GM15510 (cell line): ENCODE data around the gene KRT74.

ENCODE experiments used
- POLR2A ChIP-seq: IDR thresholded peaks from 3 replicates; pipeline ENCODE4 v1.6.1; 2011; ENCODE audit warnings: borderline replicate concordance; ENCODE audit not compliant: insufficient read length; ENCODE audit errors: extremely low read depth

Gene KRT74

DNA sequence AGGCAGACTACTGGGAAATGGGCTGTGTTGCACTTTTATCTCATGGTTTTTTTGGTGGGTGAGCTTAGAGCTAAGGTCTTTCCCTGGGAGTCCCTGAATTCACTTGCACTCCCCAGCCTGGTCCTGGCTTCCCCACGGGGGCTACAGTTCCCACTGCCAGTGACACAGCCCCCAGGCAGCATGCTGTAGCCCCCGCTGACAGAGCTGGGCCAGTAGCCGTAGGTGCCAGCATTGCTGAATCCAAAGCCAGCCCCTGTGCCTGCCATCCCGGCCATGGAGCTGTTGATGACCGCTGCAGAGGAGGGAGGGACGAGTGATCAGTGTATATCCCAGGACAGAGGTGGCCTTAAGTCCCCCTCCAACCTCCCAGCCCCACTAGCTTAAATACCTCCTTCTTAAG lies 34.5 kb upstream of the KRT74 start:
- TF ChIP-seq POLR2A, result no peak

DNA sequence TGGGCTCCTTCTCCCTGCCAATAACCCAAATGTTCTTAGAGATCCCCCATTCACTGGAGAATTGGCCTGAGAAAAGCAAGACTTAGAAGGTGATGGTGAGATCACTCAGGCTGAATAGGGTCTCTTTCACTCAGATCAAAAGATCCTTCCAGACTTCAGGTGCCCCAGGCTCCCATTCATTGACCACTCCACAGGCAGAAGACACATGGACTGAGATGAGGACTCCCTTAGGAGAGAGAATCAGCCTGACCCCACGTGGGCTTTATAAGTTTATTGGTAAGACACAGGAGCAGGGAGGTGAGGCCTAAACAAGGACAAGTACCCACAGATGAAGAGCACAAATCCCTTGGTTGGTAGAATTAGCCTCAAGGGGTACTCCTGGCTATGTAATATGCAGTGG lies 33.7 kb upstream of the KRT74 start:
- no peak for TF ChIP-seq POLR2A

DNA sequence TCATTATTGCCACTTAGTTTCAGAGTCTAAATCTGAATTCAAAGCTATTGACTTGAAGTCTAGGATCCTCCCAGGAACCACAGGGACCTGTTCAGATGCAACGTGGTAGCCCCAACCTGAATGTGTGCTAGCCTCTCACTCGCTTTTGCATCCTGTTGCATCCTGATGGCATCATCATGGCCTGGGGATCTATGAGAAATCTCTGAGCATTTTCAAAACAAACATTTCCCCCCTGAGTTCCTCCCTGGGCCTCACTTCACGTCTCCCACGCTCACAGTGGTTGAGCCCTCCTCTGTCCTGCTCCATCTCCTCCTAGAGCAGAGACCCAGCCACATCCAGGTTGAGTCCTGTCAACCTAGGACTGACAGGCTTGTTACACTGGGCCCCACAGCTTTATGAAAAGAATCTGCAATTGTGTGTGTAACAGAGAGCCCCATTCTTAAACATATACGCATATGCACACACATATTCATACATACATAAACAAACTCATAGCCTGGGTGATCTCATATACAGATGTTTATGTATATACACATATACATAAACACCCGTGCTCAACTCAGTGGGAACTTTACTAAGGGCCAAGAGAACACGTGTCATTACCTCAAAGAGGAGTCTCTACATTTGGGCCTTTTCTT lies 33.1 kb upstream of the KRT74 start:
- no peak for TF ChIP-seq POLR2A

DNA sequence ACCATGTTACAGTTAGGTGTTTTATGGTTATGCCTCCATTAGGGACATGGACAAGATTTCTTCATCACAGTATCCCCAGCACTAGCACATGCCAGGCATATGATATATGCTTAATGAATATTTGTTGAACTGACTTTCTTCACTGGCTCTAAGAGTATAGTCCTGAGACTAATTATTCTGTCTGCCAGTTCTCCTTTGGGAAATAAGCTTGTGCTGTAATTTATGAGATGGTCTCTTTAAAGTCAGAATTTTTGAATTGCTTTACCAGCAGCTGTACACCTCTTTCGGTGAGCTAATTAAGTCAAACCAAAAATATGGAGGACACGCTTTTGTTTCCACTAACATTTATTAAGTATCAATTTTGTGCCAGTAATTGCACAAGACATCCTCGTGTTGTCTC lies 32.5 kb upstream of the KRT74 start:
- no peak for TF ChIP-seq POLR2A

GRCh38 chr12:52605542-52605941 lies 31.9 kb upstream of the KRT74 start:
- TF ChIP-seq POLR2A, result no peak

GRCh38 chr12:52604859-52605258 lies 31.2 kb upstream of the KRT74 start:
- no peak for TF ChIP-seq POLR2A

GRCh38 chr12:52603314-52603713 lies 29.7 kb upstream of the KRT74 start:
- no peak for TF ChIP-seq POLR2A

GRCh38 chr12:52602552-52602951 lies 28.9 kb upstream of the KRT74 start:
- TF ChIP-seq POLR2A, result no peak

GRCh38 chr12:52601671-52602070 lies 28.0 kb upstream of the KRT74 start:
- no peak for TF ChIP-seq POLR2A

GRCh38 chr12:52600941-52601481 lies 27.4 kb upstream of the KRT74 start, which contains the start of gene KRT72:
TSS of gene KRT72 (minus strand) at chr12:52601463. CDS start at chr12:52601452, 11 bp downstream.
- TF ChIP-seq POLR2A, result no peak

DNA sequence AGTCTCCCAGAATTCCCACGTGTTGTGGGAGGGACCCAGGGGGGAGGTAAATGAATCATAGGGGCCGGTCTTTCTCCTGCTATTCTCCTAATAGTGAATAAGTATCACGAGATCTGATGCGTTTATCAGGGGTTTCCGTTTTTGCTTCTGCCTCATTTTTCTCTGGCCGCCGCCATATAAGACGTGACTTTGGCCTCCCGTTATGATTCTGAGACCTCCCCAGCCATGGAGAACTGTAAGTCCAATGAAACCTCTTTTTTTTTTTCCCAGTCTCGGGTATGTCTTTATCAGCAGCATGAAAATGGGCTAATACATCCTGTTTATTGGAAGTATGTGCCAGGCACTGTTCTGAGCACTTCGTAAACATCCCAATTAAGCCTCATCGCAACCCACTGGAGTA lies 26.8 kb upstream of the KRT74 start:
- no peak for TF ChIP-seq POLR2A

DNA sequence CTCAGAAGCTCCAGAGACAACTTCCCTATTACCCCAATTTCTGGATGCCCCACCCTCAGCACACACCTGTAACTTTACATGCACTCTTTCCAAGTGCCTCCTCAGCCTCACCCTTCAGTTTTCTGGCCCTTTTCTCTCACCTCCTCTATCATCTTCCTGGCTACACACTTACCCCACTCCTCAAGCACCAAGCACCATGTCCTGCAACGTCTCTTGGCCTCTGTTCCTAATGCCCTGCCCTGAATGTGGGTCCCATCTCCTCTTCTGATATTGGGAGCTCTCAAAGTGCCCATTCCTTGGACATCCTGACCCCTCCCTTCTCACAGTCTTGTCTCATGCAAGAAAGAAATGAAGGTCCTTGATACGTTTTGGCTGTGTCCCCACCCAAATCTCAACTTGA lies 26.4 kb upstream of the KRT74 start:
- TF ChIP-seq POLR2A, result no peak

- TF ChIP-seq POLR2A, result no peak
Measured at GRCh38 chr12:52598966-52599365, 25.3 kb upstream of the KRT74 start.

GRCh38 chr12:52591521-52591920 lies 17.9 kb upstream of the KRT74 start:
- no peak for TF ChIP-seq POLR2A

- no peak for TF ChIP-seq POLR2A
Measured at GRCh38 chr12:52590021-52590420, 16.4 kb upstream of the KRT74 start.

DNA sequence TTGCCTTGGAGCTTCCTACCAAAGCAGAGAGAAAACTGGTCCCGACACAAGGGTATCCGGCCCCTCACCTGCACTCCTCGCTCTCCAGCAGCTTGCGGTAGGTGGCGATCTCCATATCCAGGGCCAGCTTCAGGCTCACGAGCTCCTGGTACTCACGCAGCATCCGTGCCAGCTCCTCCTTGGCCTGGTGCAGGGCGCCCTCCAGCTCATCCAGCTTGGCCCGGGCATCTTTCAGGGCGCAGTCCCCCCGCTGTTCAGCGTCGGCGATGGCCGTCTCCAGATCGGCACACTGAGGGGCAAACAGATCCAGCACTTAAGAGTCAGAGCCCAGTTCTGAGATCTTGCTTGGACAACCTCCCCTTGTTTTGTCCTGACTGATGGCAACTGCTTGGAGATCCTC lies 13.9 kb upstream of the KRT74 start:
- no peak for TF ChIP-seq POLR2A
